ENCODE data around the gene CDHR1.

GRCh38 chr10:84164442-84164841 lies 29.9 kb upstream of the CDHR1 start:
- TF ChIP-seq CTCF (IDR thresholded peaks at IDR 0.05; ENCODE audit: insufficient read depth, low read length, poor library complexity, severe bottlenecking) (no peak), EZH2phosphoT487 (conservative IDR thresholded peaks at IDR 0.05; ENCODE audit: low read length) (no peak)

All from SU-DHL-6 (cell line).